ENCODE data around the gene C4orf46.

GRCh38 chr4:158657291-158657690 is 14.4 kb downstream of the C4orf46 start:
- TF ChIP-seq, protein P1, sequence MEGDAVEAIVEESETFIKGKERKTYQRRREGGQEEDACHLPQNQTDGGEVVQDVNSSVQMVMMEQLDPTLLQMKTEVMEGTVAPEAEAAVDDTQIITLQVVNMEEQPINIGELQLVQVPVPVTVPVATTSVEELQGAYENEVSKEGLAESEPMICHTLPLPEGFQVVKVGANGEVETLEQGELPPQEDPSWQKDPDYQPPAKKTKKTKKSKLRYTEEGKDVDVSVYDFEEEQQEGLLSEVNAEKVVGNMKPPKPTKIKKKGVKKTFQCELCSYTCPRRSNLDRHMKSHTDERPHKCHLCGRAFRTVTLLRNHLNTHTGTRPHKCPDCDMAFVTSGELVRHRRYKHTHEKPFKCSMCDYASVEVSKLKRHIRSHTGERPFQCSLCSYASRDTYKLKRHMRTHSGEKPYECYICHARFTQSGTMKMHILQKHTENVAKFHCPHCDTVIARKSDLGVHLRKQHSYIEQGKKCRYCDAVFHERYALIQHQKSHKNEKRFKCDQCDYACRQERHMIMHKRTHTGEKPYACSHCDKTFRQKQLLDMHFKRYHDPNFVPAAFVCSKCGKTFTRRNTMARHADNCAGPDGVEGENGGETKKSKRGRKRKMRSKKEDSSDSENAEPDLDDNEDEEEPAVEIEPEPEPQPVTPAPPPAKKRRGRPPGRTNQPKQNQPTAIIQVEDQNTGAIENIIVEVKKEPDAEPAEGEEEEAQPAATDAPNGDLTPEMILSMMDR (IDR thresholded peaks at IDR 0.05): no peak
- no peak for TF ChIP-seq POLR2A (IDR thresholded peaks at IDR 0.05)
